SKM-1 (cell line): Measurements from ENCODE around the gene LRP1.

Experiments used
- DNase-seq: peaks from one replicate; lab custom pipeline; 2025; ENCODE audit not compliant: unreplicated experiment; lab: John Stamatoyannopoulos, UW

LRP1 gene

GRCh38 chr12:57233357-57234232, 105.3 kb downstream of the LRP1 start:
- no peak for DNase-seq

- no peak for DNase-seq
Measured at GRCh38 chr12:57234233-57234570, 105.9 kb downstream of the LRP1 start.

GRCh38 chr12:57234571-57235016, 106.3 kb downstream of the LRP1 start:
- DNase-seq = no peak

- no peak for DNase-seq
Measured at GRCh38 chr12:57235017-57235727, 106.9 kb downstream of the LRP1 start.

GRCh38 chr12:57235728-57236131, 107.4 kb downstream of the LRP1 start:
- DNase-seq = no peak

- no peak for DNase-seq
Measured at GRCh38 chr12:57236201-57236924, 108.1 kb downstream of the LRP1 start.

- DNase-seq = no peak
Measured at GRCh38 chr12:57236925-57237595, 108.8 kb downstream of the LRP1 start.

- DNase-seq = no peak
Measured at GRCh38 chr12:57237596-57237931, 109.3 kb downstream of the LRP1 start.

GRCh38 chr12:57237932-57238853, 109.9 kb downstream of the LRP1 start:
- DNase-seq = no peak

- peak; percentile 45 for DNase-seq
Measured at GRCh38 chr12:57238854-57239554, 110.7 kb downstream of the LRP1 start.

- peak; percentile 24 for DNase-seq
Measured at GRCh38 chr12:57239587-57240065, 111.3 kb downstream of the LRP1 start.

- peak; percentile 1 for DNase-seq
Measured at GRCh38 chr12:57240066-57240921, 112.0 kb downstream of the LRP1 start.

- no peak for DNase-seq
Measured at GRCh38 chr12:57240926-57241401, 112.7 kb downstream of the LRP1 start.

GRCh38 chr12:57241402-57242310, 113.4 kb downstream of the LRP1 start:
- no peak for DNase-seq

- no peak for DNase-seq
Measured at GRCh38 chr12:57242329-57242690, 114.0 kb downstream of the LRP1 start.

GRCh38 chr12:57242691-57243454, 114.6 kb downstream of the LRP1 start:
- DNase-seq = no peak
